Hepatic stellate cell (primary cell): ENCODE results near the gene CBX4.

ENCODE experiments used
- DNase-seq: peaks from one replicate; pipeline ENCODE4 v3.0.0; 2011; ENCODE audit warnings: low spot score

CBX4 gene

DNA sequence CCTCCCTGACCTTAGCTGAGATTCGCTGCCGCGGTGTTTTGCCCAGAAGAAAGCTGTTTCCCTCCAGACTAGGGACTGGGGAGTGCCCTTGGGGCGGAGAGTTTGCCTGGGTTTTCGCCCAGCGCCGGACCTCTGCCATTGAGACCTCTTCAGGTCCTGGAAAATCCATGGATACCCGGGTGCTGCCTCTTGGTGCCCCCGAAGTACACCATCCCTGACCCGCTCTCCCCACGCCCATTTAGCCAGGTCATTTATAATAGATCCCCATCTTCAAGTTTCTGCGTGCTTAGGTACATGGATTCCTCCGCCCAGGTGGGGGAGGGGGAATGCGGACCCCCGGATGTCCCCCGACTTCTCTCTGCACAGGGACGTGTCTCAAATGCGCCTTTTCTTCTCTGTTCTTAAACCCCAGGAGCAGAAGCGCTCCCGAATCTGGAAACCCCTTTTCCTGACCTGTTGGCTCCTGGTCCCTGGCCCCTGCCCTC lies 27.3 kb downstream of the CBX4 start:
- no peak for DNase-seq

DNA sequence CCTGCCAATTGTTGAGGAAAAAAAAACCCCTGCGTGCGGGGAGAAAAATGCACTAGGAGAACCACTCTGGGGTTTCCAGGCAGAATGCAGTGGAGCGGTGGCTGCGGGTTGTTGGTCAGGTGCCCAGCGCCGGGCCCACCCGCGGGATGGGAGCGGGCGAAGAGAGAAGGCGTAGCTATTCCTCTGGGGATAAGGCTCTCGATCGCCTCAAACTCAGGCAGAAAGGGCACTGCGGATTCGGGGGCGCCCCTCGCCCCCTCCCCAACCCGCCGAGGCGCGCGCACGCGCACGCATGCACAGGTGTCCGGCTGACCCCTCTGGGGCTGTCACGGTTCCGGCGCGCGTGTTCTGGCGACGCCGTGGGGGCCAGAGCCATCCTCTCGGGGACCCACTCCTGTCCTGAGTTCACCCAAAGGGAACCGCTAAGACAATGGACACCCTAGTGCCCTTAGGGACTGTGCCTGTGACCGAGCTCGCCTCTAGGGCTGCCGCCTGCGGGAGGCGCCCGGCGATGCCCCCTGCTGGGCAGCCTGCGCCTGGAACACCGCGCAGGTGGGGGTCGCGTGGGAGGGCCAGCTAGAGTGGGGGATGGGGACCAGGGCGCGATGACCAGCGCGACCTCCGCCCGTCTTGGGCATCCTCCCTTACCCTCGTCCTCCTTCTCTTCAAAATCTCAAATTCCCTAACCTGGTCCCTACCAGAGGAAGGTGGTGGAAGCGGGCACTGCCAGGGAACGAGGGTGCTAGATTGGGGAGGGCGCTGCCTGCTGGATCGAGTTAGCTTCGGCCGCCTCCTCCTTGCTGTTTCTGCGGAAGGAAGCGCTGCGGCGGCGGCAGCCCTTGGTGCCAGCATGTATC lies 28.0 kb downstream of the CBX4 start:
- DNase-seq: peak; percentile 54

DNA sequence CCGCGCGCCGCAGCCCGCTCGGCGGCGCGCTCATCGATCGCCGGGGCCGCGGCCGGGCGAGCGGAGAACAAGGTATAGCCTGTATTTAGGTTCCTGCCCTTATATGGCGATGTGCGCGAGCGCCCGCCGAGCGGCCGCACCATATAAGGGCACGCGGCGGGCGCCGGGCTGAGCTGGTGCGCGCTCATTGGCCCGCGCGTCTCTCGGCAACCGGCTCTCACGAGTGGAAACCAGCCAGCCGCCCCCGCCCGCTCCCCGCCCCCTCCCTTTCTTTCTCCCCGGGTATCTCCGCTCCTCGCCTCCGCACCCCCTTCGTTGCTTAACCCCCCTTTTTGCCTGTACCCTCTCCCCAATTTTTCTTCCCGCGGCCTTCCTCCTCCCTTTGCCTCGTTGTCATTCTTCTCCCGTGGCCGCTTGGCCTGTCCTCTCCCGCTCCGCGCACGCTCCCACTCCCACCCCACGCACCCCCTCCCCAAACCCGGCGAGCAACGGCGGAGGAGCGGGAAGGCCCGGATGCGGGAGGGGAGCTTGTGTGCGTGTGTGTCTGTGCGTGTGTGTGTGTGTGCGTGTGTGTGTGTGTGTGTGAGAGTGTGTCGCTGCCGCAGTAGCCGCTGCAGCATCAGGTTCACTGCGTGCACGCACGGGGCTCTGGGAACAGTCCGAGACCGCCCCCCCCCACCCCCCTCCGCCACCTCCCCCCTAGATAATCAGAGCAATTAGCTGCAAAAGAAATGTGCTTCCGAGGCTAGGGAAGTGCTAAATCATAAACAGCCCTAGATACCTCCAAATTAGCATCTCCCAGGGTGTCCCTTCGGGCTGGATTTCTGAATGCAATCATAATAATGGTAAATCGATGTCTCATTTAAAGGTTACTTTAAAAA lies 28.9 kb downstream of the CBX4 start:
- peak; percentile 87 for DNase-seq

DNA sequence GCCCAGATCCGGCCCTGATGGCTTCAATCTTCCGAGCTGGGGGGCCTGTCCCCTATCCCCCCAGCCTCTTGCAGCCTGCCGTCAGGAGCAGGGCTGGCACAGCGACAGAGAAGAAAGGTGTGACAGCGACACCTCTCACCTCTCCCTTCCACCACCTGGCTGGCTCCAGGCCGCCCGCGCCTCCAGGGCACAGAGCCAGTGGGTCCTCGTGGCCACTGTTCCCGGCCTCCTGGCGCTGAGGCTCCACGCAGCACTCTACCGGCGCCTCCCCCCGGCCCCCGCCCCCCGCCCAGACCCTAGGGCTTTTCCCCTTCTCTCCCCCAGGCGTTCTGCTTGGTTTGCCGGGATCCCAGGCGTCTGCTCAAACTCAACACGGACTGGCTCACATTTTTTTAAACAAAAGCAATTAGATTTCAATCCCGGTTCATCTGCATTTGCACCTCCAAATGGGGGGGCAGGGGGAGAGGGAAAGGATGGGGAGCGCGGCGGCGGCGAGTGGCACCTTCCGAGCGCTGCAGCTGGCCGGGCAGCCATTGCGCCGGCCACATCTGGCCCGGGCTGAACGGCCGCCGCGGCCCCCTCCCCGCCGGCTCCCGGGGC lies 29.6 kb downstream of the CBX4 start:
- DNase-seq: no peak

DNA sequence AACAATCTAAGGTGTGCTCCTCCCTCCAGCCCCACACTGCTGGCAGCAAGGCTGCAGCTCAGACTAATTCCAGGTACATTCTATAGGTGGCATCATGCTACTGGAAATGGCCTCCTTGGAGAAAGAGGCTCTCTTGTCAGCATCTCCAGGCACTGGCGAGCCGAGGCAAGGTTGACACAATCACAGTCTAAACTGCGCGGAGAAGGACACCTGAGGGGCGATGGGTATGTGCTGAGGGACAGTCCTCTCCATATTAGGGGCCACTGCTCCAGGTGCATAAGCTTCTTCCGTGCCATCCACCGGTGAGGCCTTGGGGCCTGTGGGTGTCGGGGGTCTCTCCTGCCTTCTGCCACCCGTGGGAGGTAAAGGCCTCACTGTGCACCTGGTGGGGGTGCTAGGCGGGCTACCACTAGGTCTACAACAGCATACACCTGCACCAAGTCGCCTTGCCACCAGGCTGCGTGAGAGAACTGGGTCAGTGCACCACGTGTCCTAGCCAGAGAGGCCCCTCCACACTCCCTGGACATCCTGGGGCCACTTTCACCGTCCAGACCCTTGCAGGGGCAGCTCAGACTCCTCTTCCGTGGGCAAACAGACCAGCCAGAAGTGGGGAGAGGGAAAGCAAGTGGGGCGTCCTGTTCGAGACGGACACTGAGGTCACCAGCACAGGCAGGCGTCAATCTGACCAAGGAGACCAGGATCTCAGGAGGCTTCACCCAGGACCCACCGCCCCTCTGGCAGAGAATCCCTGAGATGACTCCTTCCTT lies 30.3 kb downstream of the CBX4 start:
- DNase-seq: no peak

DNA sequence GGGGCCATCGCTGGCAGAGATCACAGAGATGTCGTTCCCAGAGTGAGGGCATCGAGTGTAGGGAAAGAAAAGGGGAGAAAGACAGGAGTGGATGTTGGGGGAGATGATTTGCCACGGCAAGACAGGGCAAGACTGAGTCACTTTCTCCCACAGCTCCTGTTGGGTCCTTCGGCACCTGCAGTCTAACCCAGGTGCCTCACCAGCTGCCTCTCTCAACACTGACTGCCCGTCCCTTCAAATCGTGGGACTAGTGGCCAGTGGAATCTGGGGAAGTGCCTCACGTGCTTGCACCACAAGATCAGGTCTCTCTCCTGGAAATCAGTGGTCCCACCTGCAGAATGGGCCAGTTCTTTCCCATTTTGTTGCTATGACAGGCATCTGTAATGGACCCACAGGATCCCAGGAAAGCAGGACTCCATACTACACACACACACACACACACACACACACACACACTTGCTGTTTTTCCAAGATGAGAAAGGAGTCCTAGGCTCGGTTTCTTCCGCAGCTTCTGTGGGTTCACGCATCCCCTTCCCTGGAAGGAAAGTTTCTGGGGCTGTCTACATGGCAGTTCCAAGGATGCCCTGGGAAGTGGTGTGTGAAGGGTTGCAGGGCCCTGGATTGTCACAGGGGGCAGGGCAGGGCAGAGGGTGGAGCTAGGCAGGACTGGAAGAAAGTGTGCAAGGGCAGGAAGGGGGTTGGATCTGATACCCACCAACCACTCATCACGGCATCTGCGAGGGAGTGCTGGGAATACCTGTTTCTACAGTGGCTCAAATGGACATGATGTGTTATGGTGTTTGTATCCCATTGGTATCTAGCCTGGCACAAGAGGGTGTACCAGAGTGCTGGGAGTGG lies 32.1 kb downstream of the CBX4 start:
- no peak for DNase-seq

DNA sequence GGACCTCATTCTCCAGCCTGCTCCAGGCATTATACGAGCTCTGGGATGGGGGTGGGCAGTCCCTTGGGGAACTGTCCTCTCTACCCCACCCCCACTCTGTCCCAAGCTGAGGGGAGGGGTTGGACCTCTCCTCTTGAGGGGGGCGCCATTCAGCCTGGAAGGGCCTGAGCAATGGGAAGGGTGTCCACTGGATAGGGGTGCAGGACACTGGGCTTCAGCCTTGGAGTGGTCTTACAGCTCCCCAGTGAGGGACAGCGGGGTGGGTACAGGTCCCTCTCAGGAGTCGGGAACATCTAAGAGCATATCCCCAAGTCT lies 32.8 kb downstream of the CBX4 start:
- DNase-seq: no peak

DNA sequence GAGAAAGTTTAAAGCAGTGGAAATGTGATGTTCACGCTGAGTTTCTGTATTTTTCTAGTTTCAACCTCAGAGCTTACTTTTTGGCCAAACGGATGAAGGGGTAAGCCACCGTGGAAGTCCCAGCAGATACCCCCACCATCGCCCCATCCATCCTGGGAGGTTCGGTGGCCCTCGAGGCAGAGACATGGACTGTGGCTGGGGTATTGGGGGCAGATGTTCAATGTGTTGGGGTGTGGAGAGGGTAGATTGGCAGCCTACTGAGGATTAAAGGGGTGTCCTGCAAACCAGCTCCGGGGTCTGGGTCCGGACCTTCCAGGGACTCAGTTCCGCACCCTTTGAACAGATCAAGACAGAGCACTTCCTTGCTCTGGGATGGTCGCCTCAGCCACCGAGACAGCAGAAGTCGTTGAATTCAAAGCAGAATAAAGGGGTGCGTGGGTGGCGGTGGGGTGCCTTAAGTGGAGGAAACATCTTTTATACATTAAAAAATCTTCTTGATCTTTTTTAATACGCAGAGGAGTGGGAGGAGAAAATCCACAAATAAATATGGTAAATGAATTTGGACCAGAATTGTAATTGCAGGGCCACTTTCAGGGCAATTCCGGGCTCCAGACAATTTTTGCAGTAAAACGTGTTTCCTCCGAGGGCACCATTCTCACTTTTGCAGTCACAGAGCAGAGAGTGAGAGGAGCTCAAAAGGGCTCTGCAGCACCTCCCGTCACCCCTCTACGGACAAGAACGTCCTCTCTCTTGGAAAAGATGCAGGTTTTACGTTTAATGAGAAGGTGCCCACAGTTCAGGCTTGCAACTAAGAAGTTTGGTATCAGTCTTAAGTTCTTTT lies 34.2 kb downstream of the CBX4 start:
- DNase-seq: no peak

DNA sequence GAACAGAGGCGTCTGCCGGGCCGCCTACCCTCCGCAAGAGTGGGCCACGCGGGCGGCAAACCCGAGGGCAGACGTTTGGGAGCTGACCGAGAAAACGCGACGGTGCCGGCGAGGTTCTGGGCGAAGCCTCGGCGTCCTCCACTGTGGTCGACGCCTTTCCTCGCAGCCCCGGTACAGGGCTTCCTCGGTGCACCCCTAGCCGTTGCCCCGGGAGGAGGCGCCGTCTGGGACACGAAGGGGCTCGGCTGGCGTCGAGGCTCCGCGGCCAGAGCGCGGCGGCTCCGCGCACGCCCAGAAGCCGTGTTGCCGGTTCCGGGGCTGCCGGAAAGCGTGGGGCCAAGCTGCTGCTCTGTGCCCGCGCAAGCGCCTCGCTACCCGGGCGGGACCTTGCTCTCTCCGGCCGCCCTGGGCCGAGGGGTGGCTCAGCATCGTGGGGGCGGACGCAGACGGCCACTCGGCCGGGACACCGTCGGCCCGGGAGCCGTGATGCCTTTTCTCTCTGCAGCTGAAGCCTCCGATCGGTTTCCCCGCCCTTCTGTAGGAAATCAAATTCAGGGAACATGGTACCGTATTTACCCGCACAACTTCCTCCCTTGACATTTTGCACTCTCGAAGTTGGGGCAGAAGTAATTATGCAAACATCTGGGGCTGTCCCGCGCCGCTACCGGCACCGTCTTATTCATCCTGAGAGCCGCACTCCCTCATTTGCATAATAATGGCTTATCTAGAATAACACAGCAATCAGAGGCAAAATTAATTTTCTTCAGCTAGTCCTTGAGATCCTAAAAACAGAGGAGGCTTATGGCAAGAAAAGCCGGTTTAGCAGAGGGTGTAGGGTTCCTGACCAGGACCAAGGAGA lies 35.0 kb downstream of the CBX4 start:
- DNase-seq: no peak

DNA sequence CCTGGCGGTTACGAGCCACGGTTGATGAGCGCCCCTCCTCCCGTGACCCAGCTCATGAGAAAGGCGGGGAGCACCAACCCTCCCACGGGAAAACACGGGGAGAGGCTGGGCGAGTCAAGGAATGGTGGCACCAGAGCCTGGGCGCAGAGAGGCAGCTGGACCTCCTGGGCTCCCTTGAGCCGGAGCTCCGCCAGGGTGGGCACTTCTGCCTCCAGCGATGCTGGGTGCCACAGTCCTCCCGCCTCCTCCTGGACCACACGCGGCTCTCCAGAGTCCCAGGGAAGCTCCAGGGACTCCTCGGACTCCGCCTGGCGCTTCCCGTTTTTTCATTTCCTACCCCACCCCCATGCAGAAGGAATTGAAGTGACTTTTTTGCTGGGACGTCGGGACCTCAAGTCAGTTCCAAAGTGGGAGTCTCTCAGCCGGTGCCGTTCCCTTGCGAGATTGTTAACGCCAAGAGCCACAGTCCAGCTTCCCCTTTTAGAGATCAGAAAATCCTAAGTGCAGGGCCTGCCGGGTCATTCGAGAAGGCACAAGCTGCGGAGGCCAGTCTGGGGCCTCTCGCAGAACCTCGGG lies 35.7 kb downstream of the CBX4 start:
- DNase-seq: no peak

DNA sequence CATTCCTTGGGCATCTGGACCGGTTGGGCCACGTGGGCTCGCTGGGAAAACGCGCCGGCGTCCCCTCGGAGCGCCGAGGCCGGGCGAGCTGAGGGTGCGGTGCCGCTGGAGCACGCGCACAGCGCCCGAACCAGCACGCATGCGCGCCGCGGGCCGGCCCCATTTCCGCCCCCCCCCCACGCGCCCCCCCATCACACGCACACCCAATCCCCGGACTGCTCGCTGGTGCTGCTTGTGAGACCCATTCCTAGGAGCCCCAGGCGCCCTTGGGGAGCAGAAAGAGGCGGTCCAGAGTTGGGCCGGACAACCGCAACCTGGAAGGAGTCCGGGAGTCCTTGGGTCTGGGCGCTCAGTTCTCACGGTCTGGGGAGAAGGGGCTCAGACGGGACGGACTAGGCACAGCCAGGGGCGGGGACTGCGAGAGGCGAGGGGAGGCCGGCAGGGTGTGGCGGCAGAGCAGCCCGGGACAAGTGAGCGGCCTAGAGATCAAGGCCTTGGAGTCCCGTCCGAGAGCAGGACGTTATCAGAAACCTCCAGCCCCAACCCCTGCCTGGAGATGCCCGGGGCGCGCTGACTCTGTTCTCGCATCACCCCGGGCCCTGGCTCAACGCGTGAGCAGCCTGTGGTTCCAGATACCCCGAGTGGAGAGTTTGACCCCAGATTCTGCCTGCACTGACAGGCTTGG lies 36.4 kb downstream of the CBX4 start:
- DNase-seq: no peak

DNA sequence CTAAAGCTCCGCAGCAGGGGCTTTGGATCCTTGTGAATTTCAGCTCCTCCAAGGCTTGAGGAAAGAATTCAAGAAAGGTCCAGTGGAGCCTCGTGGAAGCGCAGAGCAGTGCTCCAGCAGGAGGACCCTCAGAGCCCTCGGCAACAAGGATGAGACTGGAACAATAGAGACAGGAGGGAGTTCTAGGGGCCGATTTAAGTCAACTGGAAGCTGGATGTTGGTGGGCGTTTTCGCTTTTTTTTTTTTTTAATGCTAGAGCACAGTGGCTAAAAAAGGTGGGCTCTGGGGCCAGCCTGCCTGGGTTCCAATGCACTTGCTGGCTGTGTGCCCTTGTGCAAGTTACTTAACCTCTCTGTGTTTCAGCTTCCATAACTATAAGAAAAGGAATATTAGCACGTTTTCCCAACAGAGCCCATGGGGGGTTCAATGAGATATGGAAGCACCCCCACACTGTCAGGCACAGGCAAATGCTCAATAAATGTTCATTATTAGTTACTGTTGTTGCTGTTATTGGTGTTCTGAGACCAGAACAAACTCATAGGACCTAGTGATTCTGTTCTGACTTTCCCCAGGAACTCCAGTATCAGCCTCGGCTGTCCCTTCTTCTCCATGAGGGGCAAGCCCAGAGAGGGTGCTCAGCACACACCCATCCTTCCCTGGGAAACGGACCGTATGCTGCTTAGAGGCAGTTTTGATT lies 37.1 kb downstream of the CBX4 start:
- no peak for DNase-seq

DNA sequence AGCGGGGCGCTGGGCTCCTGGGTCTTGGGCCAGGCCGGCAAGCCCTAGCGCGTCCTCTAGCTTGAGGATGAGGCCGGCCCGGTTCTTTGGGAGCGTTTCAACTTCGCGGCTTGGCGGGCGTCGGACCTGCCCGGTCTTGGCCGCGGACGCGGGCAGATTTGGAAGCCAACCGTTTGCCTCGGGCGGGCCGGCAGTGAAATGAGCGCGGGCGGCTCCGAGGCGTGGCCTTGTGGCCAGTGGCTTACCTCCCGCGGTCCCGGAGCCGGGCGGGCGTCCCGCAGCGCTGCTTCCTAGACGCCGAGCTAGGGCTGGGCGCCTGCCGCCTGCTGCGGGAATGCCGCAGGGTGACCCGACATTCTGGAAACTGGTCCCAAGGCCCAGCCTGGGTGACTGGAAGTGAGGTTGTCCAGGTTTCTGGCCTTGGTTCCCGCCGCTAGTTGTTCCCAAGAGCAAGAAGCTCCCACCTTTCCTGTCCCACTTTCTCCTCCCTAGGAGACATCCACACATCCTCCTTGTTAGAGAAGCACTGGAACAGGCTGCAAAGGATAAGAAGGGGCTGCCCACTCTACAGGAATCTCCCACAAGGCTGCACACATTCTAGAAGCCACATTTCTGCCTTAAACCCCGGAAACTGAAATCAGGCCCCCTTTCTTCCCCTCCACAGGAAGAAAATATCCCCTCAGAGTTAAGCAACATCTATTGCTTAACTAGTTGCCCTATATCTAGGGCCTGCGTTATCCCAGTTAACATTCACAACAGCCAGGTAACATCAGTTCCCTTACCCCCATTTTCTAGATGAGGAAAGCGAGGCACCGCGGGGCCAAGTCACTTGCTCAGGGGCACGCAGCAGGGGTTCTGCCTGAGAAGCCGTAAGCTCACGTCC lies 37.8 kb downstream of the CBX4 start:
- no peak for DNase-seq

DNA sequence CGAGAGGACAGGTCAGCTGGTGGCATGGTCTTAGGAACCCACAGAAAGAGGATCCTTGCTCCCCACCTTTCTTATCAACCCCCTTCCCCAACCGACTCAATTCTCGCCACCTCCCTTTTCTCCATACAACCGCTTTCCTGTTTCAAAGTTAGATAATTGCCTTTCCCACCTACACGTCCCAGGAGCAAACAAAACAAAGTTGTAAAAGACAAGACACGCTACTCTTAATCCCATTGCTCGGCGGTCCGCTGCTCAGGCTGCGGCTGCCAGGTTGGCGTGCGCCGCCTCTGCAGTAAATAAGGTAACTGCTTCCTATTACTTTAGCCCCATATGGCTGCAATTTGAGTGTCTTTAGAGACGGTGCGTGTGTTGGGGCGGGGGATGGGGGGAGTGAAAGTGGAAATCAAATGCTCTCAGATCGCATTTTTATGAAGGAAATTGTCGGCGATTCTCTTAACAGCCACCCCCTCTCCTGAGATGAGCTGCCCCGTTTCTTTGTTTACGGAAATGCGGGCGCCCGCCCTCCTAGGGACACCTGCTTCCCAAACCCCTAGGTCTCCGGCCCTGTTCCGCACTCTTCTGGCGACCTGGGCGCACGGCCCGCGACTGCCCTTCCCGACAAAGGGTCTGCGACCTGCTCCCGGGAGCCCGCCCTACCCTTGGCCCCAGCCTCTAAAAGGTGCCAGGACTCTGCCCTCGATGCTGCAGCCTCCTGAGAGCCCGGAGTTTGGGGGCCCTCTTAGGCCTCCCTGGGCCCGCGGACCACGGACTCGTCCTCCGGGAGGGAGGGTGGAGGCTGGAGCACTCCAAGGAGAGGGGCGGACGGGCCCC lies 38.7 kb downstream of the CBX4 start:
- no peak for DNase-seq

DNA sequence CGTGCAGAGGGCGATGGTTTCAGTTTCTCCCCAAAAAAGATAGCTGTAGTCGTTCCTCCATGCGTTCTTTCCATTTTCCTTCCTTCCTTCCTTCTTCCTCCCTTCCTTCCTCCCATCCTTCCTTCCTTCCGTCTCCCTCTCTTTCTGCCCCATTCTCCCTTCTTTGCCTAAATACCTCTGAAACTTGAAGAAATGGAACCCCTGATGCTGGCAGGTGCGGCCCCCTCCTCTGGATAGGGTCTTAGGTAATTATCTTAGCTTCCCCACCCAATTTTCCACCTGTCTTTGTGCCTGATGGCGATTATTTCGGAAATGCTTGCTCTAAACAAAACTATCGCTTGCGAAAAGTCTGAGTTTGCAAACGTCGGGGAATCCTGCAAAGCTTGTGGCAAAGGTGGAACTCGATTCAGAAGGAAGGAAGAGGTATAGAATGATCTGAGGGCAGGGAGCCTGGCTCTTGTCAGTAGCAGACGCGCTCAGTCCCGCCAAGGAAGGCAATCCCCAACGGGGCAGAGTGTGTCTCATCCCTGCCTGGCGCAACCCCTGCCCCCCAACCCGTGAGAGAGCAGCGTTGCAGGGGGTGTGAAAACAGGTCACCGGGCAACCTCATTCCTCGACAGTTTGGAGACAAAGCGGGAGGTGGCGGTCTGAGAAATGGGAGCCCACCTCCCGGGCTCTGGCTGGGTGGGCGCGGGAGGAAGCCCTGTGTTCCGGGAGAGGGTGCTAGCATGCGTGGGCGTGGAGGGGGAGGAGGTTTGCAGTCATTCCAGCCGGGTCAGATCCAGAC lies 39.5 kb downstream of the CBX4 start:
- no peak for DNase-seq
